Measurements from ENCODE around the gene GALNT8.

GALNT8 gene

DNA sequence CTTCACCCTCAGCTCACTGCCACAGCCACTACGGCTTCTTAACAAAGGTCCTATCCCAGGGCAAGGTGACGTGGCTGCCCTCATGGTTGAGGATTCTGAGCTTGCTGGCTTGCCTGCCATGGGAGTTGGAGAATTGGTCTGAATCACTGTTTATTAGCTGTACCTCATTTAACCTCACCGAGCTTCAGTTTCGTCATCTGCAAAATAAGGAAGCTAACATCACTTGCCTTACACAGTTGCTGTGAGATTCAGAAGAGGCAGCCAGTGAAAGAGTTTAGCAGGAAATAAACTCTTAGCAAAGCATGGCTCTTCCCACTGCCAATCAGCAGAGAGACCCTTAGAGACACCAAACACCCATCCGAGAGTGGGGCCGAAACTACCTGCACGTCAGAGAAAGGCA is 99.5 kb downstream of the GALNT8 start:
- no peak for TF ChIP-seq ZNF274 (IDR thresholded peaks at IDR 0.05; ENCODE audit: low read depth, low read length)
- no peak overlapping the region for H3K4me3 ChIP-seq (ENCODE audit: low read length)

GRCh38 chr12:4820971-4821370 is 100.8 kb downstream of the GALNT8 start:
- no peak for TF ChIP-seq ZNF274 (IDR thresholded peaks at IDR 0.05; ENCODE audit: low read depth, low read length)
- H3K4me3 ChIP-seq (ENCODE audit: low read length), result no peak overlapping the region

Data from GM08714 (cell line).